NCI-H1048 (cell line): ENCODE data around the gene CRIP2.

ENCODE experiments used
- DNase-seq: peaks from one replicate; lab custom pipeline; 2025; lab: John Stamatoyannopoulos, UW

CRIP2 gene

GRCh38 chr14:105487986-105488777, 13.6 kb downstream of the CRIP2 start:
- DNase-seq, result no peak

DNA sequence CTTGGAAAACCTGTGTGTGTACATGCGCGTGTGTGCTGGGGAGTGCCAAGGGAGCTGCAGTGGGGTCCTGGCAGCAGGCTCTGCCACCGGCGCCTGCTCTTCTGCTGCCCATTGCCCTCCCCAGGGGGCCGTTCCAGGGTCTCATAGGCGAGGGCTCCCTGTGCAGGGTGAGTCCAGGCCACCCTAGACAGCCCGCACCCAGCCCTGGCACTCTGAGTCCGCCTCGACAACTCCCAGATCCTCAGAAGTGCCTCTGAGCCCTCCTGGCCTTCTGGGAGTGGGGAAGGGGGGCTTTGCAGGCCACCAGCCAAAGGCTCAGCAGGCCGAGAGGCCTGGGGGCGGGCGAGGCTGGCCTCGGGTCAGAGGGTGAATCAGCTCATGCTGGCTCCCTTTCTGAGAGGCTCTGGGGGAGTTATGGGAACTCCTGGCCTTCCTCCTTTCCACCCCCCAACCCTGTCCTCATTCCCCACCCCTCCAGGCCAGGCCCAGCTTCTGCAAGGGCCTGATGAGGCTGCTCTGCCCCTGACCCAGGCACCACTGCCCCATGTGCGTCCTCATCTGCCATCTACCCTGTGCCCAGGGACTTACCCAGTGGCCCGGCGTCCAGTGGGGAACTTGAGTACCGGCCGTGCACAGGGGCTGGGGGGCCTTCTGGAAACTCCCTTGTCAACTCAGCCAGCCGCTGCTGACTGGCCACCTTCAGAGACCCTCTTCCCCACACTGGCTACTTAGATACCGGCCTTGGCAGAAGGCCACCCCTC, 14.3 kb downstream of the CRIP2 start:
- DNase-seq, result no peak

DNA sequence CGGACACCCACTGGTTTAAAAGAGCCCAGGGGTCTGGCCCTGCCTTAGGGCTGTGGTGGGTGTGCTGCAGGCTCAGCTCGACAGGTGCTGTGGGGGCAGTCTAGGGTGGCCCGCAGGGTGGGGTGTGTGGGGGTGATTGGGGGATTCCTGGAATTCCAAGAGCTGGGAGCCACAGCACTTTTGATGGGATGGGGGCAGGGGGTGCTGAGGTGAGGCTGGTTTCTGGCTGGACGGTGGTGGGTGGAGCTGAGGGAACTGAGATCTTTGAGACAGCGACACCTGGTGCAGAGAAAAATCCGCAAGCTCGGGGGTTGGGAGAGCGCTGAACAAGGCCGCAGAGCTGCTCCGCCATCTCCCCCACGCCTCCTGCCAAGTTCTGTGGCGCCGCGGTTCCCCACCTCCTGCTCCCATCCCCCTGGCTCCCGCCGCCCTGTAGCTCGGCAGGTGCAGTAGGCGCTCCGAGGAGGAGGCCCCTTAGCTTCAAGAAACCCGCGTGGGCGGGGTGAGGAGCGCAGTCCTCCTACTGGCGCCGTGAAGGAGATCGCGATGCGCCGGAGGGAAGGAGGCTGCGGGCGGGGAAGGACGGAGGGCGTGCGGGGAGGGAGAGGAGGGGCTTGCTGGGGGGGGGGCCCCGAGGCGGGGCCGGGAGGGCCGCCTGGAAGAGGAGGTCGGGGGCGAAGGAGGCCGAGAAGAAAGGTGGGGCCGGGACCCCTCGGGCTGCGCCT, 15.1 kb downstream of the CRIP2 start:
- peak; percentile 57 for DNase-seq

DNA sequence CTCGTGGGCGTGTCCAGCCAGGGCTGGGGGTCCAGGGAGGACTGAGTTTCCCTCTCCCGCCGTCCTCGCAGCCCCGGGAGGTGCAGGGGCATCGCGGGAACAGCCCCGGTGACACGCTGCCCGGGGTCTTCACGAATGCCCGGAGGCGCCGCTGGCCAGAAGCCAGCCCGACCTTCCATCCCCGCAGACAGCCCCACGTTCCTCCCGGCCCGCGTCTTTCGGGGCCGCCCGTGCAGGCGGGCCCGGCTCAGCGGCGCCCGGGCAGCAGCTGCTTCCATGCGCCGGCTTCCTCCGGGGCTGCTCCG, 15.6 kb downstream of the CRIP2 start:
- DNase-seq, result no peak

GRCh38 chr14:105490572-105491365, 16.1 kb downstream of the CRIP2 start, which contains the start of gene TEDC1:
Gene TEDC1, plus strand, starts transcription at chr14:105491246. Its CDS starts 130 bp downstream, at chr14:105491376.
- peak; percentile 98 for DNase-seq

- peak; percentile 44 for DNase-seq
Measured at GRCh38 chr14:105491366-105491973, 16.8 kb downstream of the CRIP2 start.

- DNase-seq, result no peak
Measured at GRCh38 chr14:105492031-105492970, 17.7 kb downstream of the CRIP2 start.

DNA sequence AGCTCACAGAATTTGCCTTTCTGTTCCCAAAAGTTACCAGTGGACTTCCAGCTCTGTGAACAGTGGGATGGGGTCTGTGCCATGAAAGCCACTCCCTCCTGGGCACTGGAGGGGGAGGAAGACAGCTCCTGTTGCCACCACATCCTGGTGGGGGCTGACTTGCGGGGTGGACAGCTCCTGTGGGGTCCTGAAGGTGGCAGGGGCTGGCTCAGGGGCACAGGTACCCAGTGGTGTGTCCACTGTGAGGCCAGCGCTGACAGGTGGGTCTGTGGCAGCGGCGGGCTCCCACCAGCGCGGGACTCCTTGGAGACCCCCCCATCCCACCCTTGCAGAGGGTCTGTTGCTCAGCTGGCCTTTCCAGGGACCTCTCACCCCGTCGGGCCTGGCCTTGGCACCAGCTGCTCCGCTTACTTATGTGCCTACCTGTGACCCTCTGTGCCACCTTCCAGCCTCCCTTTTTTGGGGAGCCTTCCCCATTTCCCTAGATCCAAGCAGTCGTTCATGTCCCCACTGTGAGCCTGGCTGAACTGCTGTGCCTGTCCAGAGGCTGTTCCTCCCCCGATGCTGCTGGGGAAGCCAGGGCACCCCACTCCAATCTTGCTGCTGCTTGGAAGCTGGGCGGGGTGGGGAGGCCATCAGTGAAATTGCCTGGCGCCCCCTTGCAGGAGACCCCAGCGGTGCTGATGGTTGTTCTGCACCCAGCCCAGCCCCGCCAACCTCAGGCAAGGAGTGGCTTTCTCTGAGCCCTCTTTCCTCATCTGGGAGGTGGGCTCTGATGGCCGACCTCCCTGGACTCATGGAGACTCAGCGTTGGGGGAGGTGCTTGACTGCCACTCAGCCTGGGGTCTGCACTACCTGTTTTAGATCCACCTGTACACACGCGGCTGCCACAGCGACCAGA, 18.6 kb downstream of the CRIP2 start:
- DNase-seq, result no peak

- DNase-seq, result no peak
Measured at GRCh38 chr14:105493921-105494605, 19.4 kb downstream of the CRIP2 start.

- no peak for DNase-seq
Measured at GRCh38 chr14:105494606-105494929, 19.9 kb downstream of the CRIP2 start.

GRCh38 chr14:105495101-105495989, 20.7 kb downstream of the CRIP2 start:
- DNase-seq, result no peak

- no peak for DNase-seq
Measured at GRCh38 chr14:105495990-105496830, 21.6 kb downstream of the CRIP2 start.

GRCh38 chr14:105496831-105497591, 22.4 kb downstream of the CRIP2 start:
- DNase-seq, result no peak

DNA sequence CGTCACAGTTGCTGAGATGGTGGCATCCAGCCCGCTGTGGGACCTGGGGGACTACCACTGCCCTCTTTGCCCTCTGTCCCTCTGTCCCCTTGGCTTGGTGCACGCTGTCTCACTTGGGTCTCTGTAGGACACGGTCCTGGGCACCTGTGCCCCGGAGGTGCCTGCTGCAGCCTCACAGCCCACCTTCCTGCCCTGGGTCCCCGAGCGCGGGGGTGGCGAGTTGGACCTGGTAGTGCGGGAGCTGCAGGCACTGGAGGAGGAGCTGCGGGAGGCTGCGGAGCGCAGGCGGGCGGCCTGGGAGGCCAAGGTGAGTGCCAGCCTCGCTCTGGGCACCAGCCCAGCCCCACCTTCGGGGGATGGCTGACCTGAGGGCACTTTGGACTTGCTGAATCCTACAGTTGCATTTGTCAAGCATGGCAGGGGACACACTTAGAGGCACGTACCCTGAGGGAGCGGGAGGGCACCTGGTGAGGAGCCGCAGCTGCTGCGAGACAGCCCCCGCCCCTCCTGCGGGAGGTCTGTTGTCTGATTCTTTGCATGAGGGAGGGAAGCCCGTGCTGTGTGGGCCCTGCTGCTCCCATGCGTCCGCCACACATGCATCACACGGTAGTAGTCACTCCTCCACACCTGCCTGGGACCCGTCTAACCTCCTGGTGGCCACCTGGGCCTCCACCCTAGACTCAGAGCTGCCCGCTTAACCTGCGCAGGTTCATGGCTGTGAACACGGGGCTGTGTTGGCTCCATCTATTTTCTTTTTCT, 23.2 kb downstream of the CRIP2 start:
- no peak for DNase-seq
